Stimulated activated CD8-positive, alpha-beta memory T cell treated with anti-CD3 and anti-CD28 coated beads, Interleukin-7, amount 100 ng/mL, for 48 hours (primary cell): ENCODE measurements around the gene DMRT1.

Experiments used
- DNase-seq, 2 donors: peaks; one replicate each; pipeline ENCODE4 v3.0.0-alpha.2; 2020; ENCODE audit warnings: low read depth in 1 of 2; ENCODE audit errors: extremely low read depth in 1 of 2

The DMRT1 gene

GRCh38 chr9:841371-842209 lies at the start of gene DMRT1:
DMRT1 (plus strand) TSS chr9:841697; CDS start chr9:841839, 142 bp downstream.
- DNase-seq: no peak

DNA sequence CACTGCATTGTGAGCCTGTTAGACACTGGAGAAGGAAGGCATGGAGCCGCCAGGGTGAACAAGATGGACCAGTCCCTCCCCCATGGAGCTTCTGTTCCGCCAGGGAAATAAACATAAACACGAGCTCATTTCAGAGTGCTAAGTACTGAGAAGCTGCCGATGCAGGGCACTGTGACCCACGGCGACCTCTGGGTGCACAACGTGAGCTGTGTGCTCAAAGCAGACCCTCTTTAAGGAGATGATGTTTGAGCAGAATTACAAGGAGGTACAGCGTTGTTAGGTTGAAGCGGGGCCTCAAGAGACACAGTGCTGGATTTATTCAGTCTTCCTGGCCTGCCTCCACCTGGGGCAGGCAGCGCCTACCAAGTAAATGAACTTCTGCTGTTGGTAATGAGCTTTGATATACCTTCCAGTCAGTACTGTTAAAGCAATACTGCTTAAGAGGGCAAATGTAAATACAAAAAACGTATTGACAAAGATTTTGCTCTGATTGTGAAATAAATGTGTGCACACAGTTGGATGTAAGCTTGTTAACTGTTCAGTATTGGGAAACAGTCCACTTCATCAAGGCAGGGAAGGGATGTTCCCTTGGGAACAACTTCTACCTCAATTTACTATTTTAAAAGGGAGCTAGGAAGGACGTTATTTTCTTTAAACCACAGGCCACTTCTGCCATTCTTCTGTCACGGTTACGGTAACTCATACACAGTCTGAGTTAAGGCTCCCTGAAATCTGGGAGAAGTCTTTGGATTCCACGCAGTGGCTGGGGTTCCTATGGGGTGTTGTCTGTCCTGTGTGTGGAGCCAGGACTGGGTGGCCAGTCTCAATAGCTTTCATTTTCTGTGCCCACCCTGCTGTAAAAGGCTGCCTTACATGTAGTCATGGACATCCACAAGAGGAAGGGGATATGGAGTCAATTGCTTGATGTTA lies 48.9 kb upstream of the DMRT1 start:
- no peak for DNase-seq

GRCh38 chr9:794386-794785 lies 47.1 kb upstream of the DMRT1 start:
- no peak for DNase-seq

DNA sequence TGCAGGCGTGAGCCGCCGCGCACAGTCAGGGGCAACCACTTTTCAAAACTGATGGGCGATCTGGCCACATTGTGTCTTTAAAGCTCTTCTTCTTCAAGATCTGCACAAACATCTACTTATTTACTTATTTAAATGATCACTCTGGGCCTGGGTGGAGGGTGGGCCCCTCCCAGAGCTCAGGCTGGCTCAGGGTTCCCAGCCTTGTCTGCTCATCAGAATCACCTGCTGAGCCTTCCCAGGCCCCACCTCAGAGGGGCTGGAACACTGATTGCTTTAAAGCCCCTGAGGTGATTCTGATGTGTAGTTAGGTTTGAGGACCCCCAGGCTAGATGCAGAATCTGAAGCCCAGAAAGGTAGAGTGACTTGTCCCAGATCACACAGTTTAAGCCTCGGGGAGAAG lies 45.6 kb upstream of the DMRT1 start:
- DNase-seq: no peak

DNA sequence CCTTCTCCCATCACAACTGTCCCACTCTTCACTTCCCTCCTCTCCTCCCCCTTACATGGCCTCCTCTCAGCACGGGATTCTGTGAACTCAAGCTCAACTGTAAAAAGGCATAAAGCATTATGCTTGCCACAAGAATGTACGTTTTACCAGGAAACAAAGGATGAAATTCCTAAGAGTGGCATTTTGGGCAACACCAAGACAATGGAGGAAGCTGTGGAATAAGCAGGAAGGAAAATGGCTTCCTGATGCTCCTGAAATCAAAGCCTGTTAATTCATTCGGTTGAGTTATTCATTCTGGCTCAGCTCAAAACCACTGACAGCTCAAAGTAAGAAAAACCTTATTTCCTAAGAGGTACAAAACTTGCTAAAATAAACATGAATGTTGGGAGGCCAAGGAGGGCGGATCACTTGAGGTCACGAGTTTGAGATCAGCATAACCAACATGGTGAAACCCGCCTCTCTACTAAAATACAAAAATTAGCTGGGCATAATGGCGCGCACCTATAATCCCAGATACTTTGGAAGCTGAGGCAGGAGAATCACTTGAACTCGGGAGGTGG lies 40.8 kb upstream of the DMRT1 start:
- no peak for DNase-seq

GRCh38 chr9:801399-802071 lies 40.0 kb upstream of the DMRT1 start:
- DNase-seq: no peak

- DNase-seq: no peak
Observed at GRCh38 chr9:804026-804425, 37.5 kb upstream of the DMRT1 start.

DNA sequence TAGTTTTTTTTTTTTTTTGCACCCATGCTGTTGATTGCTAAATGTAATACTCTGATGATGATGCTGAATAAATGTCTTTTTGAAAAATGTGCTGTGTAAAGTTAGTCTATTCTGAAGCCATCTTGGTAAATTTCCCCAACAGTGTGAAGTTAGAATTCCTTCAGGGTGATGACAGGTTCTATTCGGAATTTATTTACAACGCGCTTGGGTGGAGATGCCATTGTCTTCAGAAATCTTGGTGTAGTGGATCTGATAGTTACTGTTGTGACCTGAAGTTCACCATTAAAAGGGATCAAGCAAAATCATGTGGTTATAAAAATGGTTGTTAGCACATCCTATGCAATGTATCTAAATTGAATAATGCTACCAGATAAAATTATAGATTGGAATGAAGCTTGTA lies 36.3 kb upstream of the DMRT1 start:
- no peak for DNase-seq

GRCh38 chr9:806285-807156 lies 35.0 kb upstream of the DMRT1 start:
- no peak for DNase-seq

DNA sequence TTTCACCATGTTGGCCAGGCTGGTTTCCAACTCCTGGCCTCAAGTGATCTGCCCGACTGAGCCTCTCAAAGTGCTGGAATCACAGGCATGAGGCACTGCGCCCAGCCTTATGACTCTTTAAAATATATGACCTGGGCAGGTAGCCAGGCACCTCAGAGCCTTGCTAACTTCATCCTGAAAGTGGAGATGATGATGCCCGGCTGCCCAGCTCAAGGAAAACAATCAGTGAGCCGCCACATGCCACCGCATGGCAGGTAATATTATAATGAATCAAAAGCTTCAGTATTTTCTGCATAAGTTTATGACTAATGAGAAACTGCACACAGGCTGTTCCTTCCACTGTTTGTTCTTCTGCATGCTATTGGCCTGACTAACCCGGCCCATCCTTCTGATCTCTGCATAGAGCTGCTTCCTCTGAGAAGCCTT lies 30.4 kb upstream of the DMRT1 start:
- no peak for DNase-seq

DNA sequence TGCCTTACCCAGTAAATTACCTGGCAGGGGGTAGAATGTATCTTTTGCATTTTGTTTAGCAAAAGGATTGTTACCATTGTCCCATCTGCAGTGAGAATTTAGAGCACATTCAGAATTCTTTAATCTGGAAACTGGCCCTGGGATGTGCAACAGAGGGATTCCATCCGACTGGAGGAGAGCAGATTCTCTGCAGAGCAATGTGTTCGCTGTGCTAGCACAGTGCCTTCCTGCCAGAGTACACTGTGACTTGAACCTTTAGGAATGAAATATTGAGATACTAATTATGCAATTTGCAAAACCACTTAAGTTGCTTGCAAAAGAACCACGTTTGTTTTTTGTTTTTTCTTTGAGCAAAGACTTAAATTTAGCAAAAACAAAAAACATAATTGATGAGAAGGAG lies 22.5 kb upstream of the DMRT1 start:
- no peak for DNase-seq

DNA sequence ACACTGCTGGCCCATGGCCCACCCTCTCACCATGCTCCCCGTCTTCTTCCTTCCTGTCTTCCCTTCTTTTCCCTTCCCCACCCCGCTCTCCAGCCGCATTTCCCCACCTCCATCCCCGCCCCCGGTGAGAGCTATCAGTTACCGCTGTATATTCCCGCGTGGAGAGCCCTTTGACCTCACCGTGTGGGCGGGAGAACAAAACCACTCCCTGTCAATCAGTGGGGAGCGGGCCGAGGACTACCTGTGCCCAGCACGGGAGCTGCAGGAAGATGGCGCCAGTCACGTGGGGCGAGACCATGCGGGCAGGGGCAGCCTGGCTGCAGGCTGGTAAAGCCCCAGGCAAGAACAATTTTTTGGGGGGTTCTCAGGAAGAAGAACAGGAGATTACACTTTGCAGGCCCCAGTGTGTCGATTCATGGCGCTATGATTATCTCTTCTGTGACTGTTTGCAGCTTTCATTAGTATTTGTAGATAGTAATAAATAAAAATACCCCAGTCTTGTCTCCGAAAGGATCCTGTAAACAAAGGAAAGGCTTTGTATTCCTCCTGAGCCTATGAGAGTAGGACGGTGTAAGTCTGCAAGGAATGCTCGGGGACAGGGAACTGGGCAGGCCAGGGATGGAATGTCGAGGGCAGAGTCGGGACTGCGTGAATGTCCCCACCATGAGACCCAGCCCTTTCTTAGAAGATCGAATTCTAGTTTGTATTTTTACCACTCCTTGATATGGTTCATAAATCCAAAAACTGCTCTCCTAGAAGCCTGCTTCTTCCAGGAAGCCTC lies 14.8 kb upstream of the DMRT1 start:
- DNase-seq: no peak

DNA sequence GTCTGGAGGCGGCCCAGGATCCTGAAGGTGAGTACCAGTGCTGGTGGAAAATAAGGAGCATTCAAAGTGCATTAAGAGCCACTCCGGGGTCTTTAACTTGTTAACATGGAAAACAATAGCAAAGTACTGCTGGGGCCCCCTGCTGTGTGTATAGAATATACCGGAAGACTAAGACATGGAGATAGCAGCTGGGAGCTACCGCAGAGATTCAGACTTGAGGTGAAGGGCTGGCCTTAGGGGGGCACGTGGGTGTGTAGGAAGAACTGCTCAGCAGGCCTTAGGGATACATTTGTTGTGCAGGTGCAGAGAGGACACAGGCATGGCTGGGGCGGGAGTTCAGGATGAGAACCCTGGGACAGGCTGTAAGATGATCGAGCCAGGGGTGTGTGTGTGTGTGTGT lies 1.2 kb upstream of the DMRT1 start:
- no peak for DNase-seq

GRCh38 chr9:842635-843426 lies 1.3 kb downstream of the DMRT1 start:
- DNase-seq: no peak

DNA sequence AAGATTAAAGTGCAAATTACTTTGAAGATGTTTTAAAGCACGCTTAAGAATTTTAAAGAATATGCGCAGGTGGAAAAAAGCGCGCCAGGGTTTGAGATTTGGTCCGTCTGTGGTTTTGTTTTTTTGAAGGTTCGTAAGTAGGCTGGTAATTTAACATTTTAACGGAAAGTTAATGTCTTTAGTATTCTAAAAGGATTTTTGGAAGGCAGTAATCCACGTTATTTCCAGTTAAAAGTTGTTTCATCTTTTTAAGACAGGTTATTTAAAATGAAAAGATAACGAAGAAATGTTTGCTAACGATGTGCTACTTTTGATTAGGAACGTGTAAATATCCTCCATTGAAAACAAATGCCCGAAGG lies 1.9 kb downstream of the DMRT1 start:
- DNase-seq: no peak

DNA sequence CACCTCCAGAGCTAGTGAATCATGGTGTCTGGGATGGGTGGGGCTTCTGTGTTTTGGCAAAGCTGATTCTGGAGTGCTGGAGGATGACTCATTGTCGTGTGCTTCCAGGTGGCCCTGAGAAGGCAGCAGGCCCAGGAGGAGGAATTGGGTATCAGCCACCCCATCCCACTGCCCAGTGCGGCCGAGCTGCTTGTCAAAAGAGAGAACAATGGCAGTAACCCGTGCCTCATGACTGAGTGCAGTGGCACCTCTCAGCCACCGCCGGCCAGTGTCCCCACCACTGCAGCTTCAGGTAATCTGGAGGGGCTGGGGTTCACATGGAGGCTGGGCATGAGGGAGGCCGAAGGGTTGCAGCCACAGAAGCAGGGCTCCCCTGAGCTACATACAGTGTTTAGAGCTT lies 5.4 kb downstream of the DMRT1 start:
- no peak for DNase-seq

GRCh38 chr9:847505-847904 lies 6.0 kb downstream of the DMRT1 start:
- DNase-seq: no peak

- DNase-seq: no peak
Observed at GRCh38 chr9:849431-849830, 7.9 kb downstream of the DMRT1 start.

GRCh38 chr9:852539-852938 lies 11.0 kb downstream of the DMRT1 start:
- DNase-seq: no peak
